K562 (cell line): Measurements from ENCODE around the gene LRRC26. TPM values are rescaled to one million over a fixed set of nuclear protein-coding genes. Genes with fewer than 3 reads are reported as not detected.

ENCODE experiments used
- ATAC-seq: fragments of 200-7000 bp; cut with Tn5 transposase; 3 replicates; pipeline ENCODE4 v1.9.1; 2020; ENCODE audit warnings: moderate library complexity
- BruUV-seq: library from RNA; stranded (reverse); fragments of 400-500 nt; replicated peaks from 2 replicates; lab custom pipeline; 2021; lab: Mats Ljungman, UMichigan
- CTCF ChIA-PET: fragments of 300-600 bp; formaldehyde crosslinking; extraction: SDS; loops from one replicate; lab custom pipeline; 2021; ENCODE audit warnings: low intra/inter-chr PET ratio; lab: Yijun Ruan, JAX
- POLR2A ChIA-PET: fragments of 300-600, 350-650 bp; sonication (Branson Sonifier 250); formaldehyde crosslinking; extraction: SDS; loops from one replicate; lab custom pipeline; 2021; ENCODE audit warnings: antibody characterized with exemption, inconsistent platforms; lab: Yijun Ruan, JAX
- DNase-seq, 4 experiments: peaks; one replicate each; pipeline versions ENCODE4 v3.0.0 to v3.0.0-alpha.2; 2011 to 2018; ENCODE audit warnings: low spot score in 3 of 4, mixed read lengths in 3 of 4; ENCODE audit errors: extremely low read depth in 1 of 4
- FAIRE-seq: peaks from 2 replicates; lab custom pipeline; 2011; peaks lifted over from hg19 to GRCh38; lab: Jason Lieb, UNC
- H2AFZ ChIP-seq: 2 replicates; pipeline ENCODE4 v1.6.0; 2011; ENCODE audit warnings: low read depth, low read length, control low read depth, inconsistent platforms
- H3K27ac ChIP-seq: fragments of 200-600 bp; 3 replicates; pipeline ENCODE4 v1.8.0; 2011; ENCODE audit warnings: low read depth, mild to moderate bottlenecking, control low read depth, inconsistent platforms, low read length, moderate library complexity, mixed read lengths; ENCODE audit errors: extremely low read depth
- H3K27me3 ChIP-seq, 2 experiments: fragments of 300-600 bp in 1 of 2; 2 replicates in 1 of 2; 3 replicates in 1 of 2; pipeline versions ENCODE4 v1.6.0 to v1.8.0; 2011; ENCODE audit warnings: inconsistent platforms in 2 of 2, low read length in 2 of 2, mild to moderate bottlenecking in 1 of 2, mixed read lengths in 1 of 2, moderate library complexity in 1 of 2; ENCODE audit not compliant: control insufficient read depth in 2 of 2, insufficient read depth in 2 of 2
- H3K36me3 ChIP-seq: fragments of 300-600 bp; 3 replicates; pipeline ENCODE4 v1.8.0; 2011; ENCODE audit warnings: mild to moderate bottlenecking, low read length, inconsistent platforms; ENCODE audit not compliant: control insufficient read depth, insufficient read depth
- H3K4me1 ChIP-seq, 2 experiments: fragments of 200-600 bp in 1 of 2; replicated peaks in 1 of 2; 2 replicates in 1 of 2; 3 replicates in 1 of 2; pipeline versions ENCODE4 v1.5.1 to v1.8.0; 2011; ENCODE audit warnings: inconsistent platforms in 2 of 2, low read length in 2 of 2, mild to moderate bottlenecking in 1 of 2, mixed read lengths in 1 of 2, moderate library complexity in 1 of 2; ENCODE audit not compliant: control insufficient read depth in 2 of 2, insufficient read depth in 2 of 2
- H3K4me2 ChIP-seq: 2 replicates; pipeline ENCODE4 v1.6.1; 2011; ENCODE audit warnings: low read length, control low read depth, inconsistent platforms, mixed read lengths; ENCODE audit not compliant: insufficient read depth
- H3K4me3 ChIP-seq: fragments of 200-600 bp; sonication (generic), shearing (Covaris generic); 2 replicates; pipeline ENCODE4 v1.5.1; 2016; ENCODE audit warnings: control low read depth, inconsistent platforms
- H3K79me2 ChIP-seq: fragments of 200-600 bp; 3 replicates; pipeline ENCODE4 v1.8.0; 2011; ENCODE audit warnings: low read length, inconsistent platforms; ENCODE audit not compliant: control insufficient read depth, insufficient read depth
- H3K9ac ChIP-seq, 2 experiments: 2 replicates each; pipeline versions ENCODE4 v1.6.0 to v1.6.1; 2011; ENCODE audit warnings: low read depth in 2 of 2, low read length in 2 of 2, control low read depth in 1 of 2, inconsistent platforms in 1 of 2, mild to moderate bottlenecking in 1 of 2, mixed read lengths in 1 of 2; ENCODE audit not compliant: insufficient read depth in 1 of 2
- H3K9me1 ChIP-seq: one replicate; pipeline ENCODE4 v1.6.0; 2011; ENCODE audit warnings: inconsistent platforms, mild to moderate bottlenecking, low read length, moderate library complexity; ENCODE audit not compliant: control insufficient read depth, insufficient read depth
- H3K9me3 ChIP-seq: replicated peaks from 2 replicates; pipeline ENCODE4 v1.5.1; 2011; ENCODE audit warnings: low read depth, low read length, inconsistent platforms; ENCODE audit not compliant: control insufficient read depth, insufficient read depth
- H4K20me1 ChIP-seq: replicated peaks from 2 replicates; pipeline ENCODE4 v1.6.1; 2011; ENCODE audit warnings: low read length, inconsistent platforms, mixed read lengths; ENCODE audit not compliant: control insufficient read depth, insufficient read depth
- FIP1L1 ChIP-seq: fragments of 200-400 bp; formaldehyde crosslinking; IDR thresholded peaks from 2 replicates; pipeline ENCODE4 v1.6.1; 2018; ENCODE audit warnings: mild to moderate bottlenecking, low read depth, low read length; ENCODE audit not compliant: poor library complexity, severe bottlenecking
- LCOR ChIP-seq: sonication (generic); formaldehyde crosslinking; IDR thresholded peaks from 2 replicates; pipeline ENCODE4 v1.8.0; 2022; ENCODE audit warnings: mild to moderate bottlenecking, missing genetic modification reagents
- NELFE ChIP-seq: IDR thresholded peaks from 2 replicates; pipeline ENCODE4 v1.6.1; 2011; ENCODE audit warnings: mild to moderate bottlenecking; ENCODE audit not compliant: insufficient read depth, insufficient read length
- NRF1 ChIP-seq, 2 experiments: fragments of 450-650 bp; IDR thresholded peaks in 1 of 2; conservative IDR thresholded peaks in 1 of 2; 2 replicates each; pipeline ENCODE4 v1.6.1; 2014; ENCODE audit warnings: mild to moderate bottlenecking in 2 of 2
- SMARCC2 ChIP-seq: fragments of 450-650 bp; IDR thresholded peaks from 2 replicates; pipeline ENCODE4 v1.6.1; 2017; ENCODE audit warnings: antibody characterized with exemption, moderate library complexity, mild to moderate bottlenecking, low read depth
- ZBTB1 ChIP-seq: sonication (generic); formaldehyde crosslinking; IDR thresholded peaks from 2 replicates; pipeline ENCODE4 v1.8.1; 2023; ENCODE audit warnings: missing genetic modification reagents, low read depth, mild to moderate bottlenecking, borderline replicate concordance
- ZNF24 ChIP-seq: fragments of 450-650 bp; IDR thresholded peaks from 2 replicates; pipeline ENCODE4 v1.6.1; 2016
- WGBS: fragments of 100-300 bp; shearing (Covaris generic); methylation state at CpG from one replicate; pipeline ENCODE4 v1.1.6; 2016; ENCODE audit warnings: low coverage, mixed read lengths; ENCODE audit not compliant: insufficient coverage; ENCODE audit errors: missing lambda C conversion rate; 5-methylcytosine and 5-hydroxymethylcytosine counted together
- in situ Hi-C: fragments of 300-500 bp; cut with MboI; formaldehyde crosslinking; loops from 4 replicates; pipeline ENCODE4 v1.15.0; 2018; ENCODE audit warnings: inconsistent platforms, mixed read lengths
- intact Hi-C: fragments of 100-400 bp; cut with micrococcal nuclease; formaldehyde crosslinking; loops from 2 replicates; pipeline ENCODE4 v1.14.2; 2022
- polyA plus RNA-seq, 8 experiments: library from polyadenylated mRNA; depleted of rRNA in 4 of 8; stranded (reverse) in 5 of 8; unstranded in 3 of 8; fragments of >200 nt; fragmentation: Nextera tagmentation in 2 of 8; fragmentation: Illumina TruSeq in 1 of 8; extraction: Ambion mirVana in 2 of 8; extraction: Trizol in 1 of 8; gene quantifications; 2 replicates each; pipeline versions ENCODE4 v1.2.1 to v1.2.3, GENCODE V29; 2011 to 2014; ENCODE audit warnings: inconsistent platforms in 1 of 8, missing spikeins in 1 of 8
- total RNA-seq, 7 experiments: library from RNA; depleted of rRNA in 6 of 7; stranded (reverse); fragments of >200 nt in 6 of 7; fragmentation: Illumina TruSeq in 2 of 7; extraction: Trizol in 2 of 7; gene quantifications; 2 replicates each; pipeline versions ENCODE4 v1.2.1 to v1.2.3, GENCODE V29; 2011 to 2021; ENCODE audit warnings: low replicate concordance in 1 of 7
- TF ChIP-seq, protein P1 (sequence below), 2 experiments: IDR thresholded peaks; 2 replicates each; pipeline ENCODE4 v1.6.1; 2011; ENCODE audit warnings: borderline replicate concordance in 1 of 2, control low read depth in 1 of 2, low read depth in 1 of 2, low read length in 1 of 2, mild to moderate bottlenecking in 1 of 2, mixed read lengths in 1 of 2, moderate library complexity in 1 of 2; ENCODE audit not compliant: insufficient read depth in 1 of 2, insufficient read length in 1 of 2, poor library complexity in 1 of 2, severe bottlenecking in 1 of 2; ENCODE audit errors: extremely low read depth in 1 of 2
- TF ChIP-seq, protein P2 (sequence below), 2 experiments: fragments of 450-650 bp in 1 of 2; sonication (generic) in 1 of 2; formaldehyde crosslinking in 1 of 2; IDR thresholded peaks; 2 replicates each; pipeline versions ENCODE4 v1.7.1 to v1.9.0; 2016 to 2022; ENCODE audit warnings: inconsistent platforms in 1 of 2, mild to moderate bottlenecking in 1 of 2, missing genetic modification reagents in 1 of 2

Gene LRRC26
- total and polyA plus RNA-seq, 9 of the 15 experiments (the other 6 are each of a cell fraction or from before 2014, with no cell fraction given), result not detected

DNA sequence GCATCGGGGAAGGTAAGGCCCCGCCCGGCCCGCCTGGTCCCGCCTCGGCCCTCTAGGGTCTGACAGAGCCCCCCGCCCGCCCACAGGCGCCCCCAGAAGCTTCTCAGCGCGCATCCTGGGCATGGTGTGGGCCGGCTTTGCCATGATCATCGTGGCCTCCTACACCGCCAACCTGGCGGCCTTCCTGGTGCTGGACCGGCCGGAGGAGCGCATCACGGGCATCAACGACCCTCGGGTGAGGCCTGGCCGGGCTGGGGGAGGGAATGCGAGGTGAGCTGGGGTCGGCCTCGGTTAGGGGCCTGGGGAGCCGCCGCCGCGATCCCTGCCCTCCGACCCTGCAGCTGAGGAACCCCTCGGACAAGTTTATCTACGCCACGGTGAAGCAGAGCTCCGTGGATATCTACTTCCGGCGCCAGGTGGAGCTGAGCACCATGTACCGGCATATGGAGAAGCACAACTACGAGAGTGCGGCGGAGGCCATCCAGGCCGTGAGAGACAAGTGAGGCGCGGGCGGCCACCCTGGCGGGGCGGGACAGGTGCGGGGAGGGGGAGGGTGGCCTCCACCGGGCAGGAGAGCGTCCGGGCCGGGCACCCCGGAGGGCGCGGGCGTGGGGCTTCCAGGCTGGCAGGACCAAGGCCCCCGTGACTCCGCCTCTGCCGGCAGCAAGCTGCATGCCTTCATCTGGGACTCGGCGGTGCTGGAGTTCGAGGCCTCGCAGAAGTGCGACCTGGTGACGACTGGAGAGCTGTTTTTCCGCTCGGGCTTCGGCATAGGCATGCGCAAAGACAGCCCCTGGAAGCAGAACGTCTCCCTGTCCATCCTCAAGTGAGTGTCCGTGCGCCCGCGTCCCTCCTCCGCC, 7.1 kb downstream of the LRRC26 start:
- intact Hi-C loops (no loop called here), in situ Hi-C loops (no loop called here)
- ATAC-seq (peak; percentile 32), DNase-seq (peak in 2 of 4 experiments; percentile 13 to 42), FAIRE-seq (no peak)
- no TSS peak for BruUV-seq
- Histone ChIP-seq H3K4me2 (peak overlapping the region; percentile 63; the same call in 1 of the 2 replicates), H3K79me2 (no peaks in the 10 kb centered on the region), H3K9me3 (no peaks in the 10 kb centered on the region), H3K36me3 (no peaks in the 10 kb centered on the region), H4K20me1 (peaks cover 5% of the 10 kb centered on the region; the same call in 1 of the 2 replicates), H3K27ac (no peak overlapping the region), H3K4me3 (0 out of 2 replicates have a peak overlapping the region, but pooled peaks have one; percentile 10), H2AFZ (peak overlapping the region; percentile 72), H3K27me3 (peaks cover 15 to 29% of the 10 kb centered on the region in 2 experiments; a peak in 4 of 5 replicates), H3K9me1 (no peaks in the 10 kb centered on the region), H3K9ac (peak overlapping the region in 1 of 2 experiments; percentile 83; a peak in 2 of 4 replicates), H3K4me1 (peaks cover 12 to 97% of the 10 kb centered on the region in 2 experiments; a peak in 4 of 5 replicates)
- ChIA-PET POLR2A (interaction anchor here (0.8 to 1.0 kb wide), 2 partner anchors 10 to 14 kb away, joined by 3 to 4 read pairs; partner anchors contain the start of gene TMEM210), CTCF (no interaction called here)
- 44% methylated on average over 27 of the region's 74 CpGs for WGBS
- TF ChIP-seq ZNF24 (no peak), NRF1 (conservative IDR thresholded peaks at IDR 0.05 in 1 of 2, IDR thresholded peaks at IDR 0.05 in 1 of 2) (peak; percentile 82 to 86), SMARCC2 (no peak), NELFE (no peak), ZBTB1 (CRISPR knock-in tag) (no peak), FIP1L1 (no peak), LCOR (no peak)
- TF ChIP-seq, protein P1, sequence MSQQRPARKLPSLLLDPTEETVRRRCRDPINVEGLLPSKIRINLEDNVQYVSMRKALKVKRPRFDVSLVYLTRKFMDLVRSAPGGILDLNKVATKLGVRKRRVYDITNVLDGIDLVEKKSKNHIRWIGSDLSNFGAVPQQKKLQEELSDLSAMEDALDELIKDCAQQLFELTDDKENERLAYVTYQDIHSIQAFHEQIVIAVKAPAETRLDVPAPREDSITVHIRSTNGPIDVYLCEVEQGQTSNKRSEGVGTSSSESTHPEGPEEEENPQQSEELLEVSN (IDR thresholded peaks at IDR 0.05; ENCODE audit: borderline replicate concordance in 1 of 2, extremely low read depth in 1 of 2, insufficient read depth in 1 of 2, insufficient read length in 1 of 2, low read depth in 1 of 2, low read length in 1 of 2, poor library complexity in 1 of 2, severe bottlenecking in 1 of 2), result peak; percentile 28 to 32
- TF ChIP-seq, protein P2, sequence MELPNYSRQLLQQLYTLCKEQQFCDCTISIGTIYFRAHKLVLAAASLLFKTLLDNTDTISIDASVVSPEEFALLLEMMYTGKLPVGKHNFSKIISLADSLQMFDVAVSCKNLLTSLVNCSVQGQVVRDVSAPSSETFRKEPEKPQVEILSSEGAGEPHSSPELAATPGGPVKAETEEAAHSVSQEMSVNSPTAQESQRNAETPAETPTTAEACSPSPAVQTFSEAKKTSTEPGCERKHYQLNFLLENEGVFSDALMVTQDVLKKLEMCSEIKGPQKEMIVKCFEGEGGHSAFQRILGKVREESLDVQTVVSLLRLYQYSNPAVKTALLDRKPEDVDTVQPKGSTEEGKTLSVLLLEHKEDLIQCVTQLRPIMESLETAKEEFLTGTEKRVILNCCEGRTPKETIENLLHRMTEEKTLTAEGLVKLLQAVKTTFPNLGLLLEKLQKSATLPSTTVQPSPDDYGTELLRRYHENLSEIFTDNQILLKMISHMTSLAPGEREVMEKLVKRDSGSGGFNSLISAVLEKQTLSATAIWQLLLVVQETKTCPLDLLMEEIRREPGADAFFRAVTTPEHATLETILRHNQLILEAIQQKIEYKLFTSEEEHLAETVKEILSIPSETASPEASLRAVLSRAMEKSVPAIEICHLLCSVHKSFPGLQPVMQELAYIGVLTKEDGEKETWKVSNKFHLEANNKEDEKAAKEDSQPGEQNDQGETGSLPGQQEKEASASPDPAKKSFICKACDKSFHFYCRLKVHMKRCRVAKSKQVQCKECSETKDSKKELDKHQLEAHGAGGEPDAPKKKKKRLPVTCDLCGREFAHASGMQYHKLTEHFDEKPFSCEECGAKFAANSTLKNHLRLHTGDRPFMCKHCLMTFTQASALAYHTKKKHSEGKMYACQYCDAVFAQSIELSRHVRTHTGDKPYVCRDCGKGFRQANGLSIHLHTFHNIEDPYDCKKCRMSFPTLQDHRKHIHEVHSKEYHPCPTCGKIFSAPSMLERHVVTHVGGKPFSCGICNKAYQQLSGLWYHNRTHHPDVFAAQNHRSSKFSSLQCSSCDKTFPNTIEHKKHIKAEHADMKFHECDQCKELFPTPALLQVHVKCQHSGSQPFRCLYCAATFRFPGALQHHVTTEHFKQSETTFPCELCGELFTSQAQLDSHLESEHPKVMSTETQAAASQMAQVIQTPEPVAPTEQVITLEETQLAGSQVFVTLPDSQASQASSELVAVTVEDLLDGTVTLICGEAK (IDR thresholded peaks at IDR 0.05), result no peak
- TF ChIP-seq, protein P2 (CRISPR knock-in tag; IDR thresholded peaks at IDR 0.05), result no peak
